ENCODE data around the gene CD248.

The CD248 gene

DNA sequence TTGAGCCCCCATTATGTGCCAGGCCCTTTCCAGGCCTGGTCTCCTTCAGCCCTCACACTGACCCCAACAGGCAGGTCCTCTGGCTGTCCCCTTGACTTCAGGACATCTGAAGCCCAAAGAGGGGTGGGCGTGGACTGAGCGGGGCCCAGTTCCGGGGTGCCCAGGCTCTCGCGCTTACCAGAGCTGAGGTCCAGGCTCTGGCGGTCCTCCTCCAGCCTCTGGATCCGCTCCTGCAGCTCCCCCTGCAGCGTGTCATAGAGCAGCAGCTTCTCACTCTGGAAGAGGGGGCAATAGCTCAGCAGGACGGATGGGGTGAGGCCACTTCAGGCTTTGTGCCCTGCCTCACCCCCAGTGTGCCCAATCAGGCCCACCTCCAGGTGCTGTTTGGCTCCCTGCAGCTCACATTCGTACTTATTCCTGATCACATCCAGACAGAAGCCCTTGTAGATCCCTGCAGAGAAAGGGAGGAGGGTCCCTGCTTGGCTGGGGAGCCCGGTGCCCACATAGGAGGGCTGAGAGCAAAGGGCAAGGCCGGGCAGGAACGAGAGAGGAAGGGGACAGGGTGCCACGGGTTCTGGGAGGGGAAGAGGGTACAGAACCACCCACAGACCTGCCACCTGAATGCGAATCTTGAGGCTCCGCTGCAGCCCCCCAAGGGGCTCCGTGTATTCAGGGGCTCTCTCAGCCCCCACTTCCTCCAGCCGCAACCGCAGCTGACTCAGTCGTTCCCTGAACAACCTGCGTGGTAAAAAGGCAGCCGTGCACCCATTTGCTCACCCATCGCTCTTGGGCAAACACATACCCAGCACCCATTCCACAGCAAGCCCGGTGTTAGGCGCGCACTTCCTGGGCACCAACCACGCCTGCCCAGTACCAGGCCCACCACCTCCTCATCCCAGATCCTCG lies 24.0 kb upstream of the CD248 start:
- Histone ChIP-seq H3K4me1 (ENCODE audit: control insufficient read depth, insufficient read depth, low read length) (peaks cover 14% of the 10 kb centered on the region), H3K4me3 (ENCODE audit: insufficient read depth, low read depth, low read length) (no peak overlapping the region), H3K36me3 (ENCODE audit: control insufficient read depth, insufficient read depth, low read length) (peaks cover 8% of the 10 kb centered on the region), H3K27me3 (ENCODE audit: control insufficient read depth, insufficient read depth, low read length, poor library complexity, severe bottlenecking) (no peaks in the 10 kb centered on the region), H3K27ac (ENCODE audit: insufficient read depth, low read depth, low read length, poor library complexity, severe bottlenecking) (no peak overlapping the region), H3K9me3 (ENCODE audit: control insufficient read depth, low read length) (no peaks in the 10 kb centered on the region)
- 94% methylated on average over 28 of the region's 28 CpGs for WGBS, 2 experiments

DNA sequence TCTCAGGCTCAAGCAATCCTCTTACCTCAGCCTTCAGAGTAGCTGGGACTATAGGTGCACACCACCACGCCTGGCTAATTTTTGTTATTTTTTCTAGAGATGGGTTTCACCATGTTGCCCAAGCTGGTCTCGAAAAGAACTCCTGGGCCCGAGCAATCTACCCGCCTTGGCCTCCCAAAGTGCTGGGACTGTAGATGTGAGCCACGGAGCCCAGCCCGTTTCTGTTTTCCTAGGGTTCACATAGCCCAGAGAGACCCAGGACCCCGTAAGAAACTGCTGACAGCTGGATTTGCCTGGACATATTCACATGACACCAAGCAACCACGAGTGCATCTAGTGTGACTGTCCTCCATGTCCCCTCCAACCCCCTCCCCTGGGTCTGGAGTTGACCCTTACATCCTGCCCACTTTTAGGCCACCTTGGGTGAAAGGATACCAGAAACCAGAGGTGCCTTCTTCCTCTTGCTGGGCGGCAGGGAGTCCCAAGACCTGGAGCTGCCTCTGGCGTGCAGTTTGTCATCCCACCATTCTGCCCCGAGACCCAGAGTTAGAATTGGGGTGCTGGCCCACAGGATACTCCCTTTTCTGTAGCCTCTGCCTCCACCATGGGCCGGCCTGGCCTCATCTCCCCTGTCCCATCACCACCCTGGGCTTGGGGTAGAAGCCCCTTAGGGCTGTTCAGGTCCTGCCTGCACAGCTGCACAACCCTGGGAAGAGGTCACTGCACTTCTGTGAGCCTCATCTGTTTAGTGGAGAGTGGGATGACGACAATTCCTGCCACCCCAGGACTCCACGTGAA lies 23.0 kb upstream of the CD248 start:
- Histone ChIP-seq H3K9me3 (ENCODE audit: control insufficient read depth, low read length) (no peaks in the 10 kb centered on the region), H3K27me3 (ENCODE audit: control insufficient read depth, insufficient read depth, low read length, poor library complexity, severe bottlenecking) (peaks cover 6% of the 10 kb centered on the region), H3K36me3 (ENCODE audit: control insufficient read depth, insufficient read depth, low read length) (peaks cover 8% of the 10 kb centered on the region), H3K4me1 (ENCODE audit: control insufficient read depth, insufficient read depth, low read length) (peaks cover 15% of the 10 kb centered on the region), H3K4me3 (ENCODE audit: insufficient read depth, low read depth, low read length) (no peak overlapping the region), H3K27ac (ENCODE audit: insufficient read depth, low read depth, low read length, poor library complexity, severe bottlenecking) (no peak overlapping the region)
- 80 to 81% methylated on average over 14 of the region's 14 CpGs for WGBS, 2 experiments

DNA sequence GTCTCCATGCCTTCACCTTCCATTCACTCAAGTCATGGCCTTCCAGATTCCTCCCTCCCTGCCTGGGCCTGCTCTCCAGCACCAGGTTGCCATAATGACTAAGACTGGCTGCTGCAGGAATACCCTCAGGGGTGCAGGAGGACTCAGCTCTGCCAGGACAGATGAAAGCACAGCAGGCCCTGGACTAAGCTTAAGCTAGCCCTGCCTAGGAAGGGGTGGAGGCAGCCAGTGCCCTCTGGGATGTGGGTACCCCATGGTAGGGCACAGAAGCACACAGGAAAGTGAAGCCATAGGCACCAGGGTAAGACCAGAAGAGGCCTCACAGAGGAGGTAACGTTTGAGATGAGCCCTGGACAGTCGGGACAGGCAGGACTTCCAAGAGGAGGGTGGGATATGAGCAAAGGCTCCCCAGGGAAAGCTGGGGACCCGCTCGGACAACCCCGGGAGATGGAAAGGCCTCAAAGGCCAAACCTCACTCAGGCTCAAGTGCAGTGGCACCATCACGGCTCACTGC lies 22.4 kb upstream of the CD248 start:
- Histone ChIP-seq H3K9me3 (ENCODE audit: control insufficient read depth, low read length) (no peaks in the 10 kb centered on the region), H3K27me3 (ENCODE audit: control insufficient read depth, insufficient read depth, low read length, poor library complexity, severe bottlenecking) (peaks cover 6% of the 10 kb centered on the region), H3K36me3 (ENCODE audit: control insufficient read depth, insufficient read depth, low read length) (peaks cover 8% of the 10 kb centered on the region), H3K4me3 (ENCODE audit: insufficient read depth, low read depth, low read length) (no peak overlapping the region), H3K4me1 (ENCODE audit: control insufficient read depth, insufficient read depth, low read length) (peaks cover 15% of the 10 kb centered on the region), H3K27ac (ENCODE audit: insufficient read depth, low read depth, low read length, poor library complexity, severe bottlenecking) (no peak overlapping the region)
- 88 to 93% methylated on average over 6 of the region's 6 CpGs for WGBS, 2 experiments

DNA sequence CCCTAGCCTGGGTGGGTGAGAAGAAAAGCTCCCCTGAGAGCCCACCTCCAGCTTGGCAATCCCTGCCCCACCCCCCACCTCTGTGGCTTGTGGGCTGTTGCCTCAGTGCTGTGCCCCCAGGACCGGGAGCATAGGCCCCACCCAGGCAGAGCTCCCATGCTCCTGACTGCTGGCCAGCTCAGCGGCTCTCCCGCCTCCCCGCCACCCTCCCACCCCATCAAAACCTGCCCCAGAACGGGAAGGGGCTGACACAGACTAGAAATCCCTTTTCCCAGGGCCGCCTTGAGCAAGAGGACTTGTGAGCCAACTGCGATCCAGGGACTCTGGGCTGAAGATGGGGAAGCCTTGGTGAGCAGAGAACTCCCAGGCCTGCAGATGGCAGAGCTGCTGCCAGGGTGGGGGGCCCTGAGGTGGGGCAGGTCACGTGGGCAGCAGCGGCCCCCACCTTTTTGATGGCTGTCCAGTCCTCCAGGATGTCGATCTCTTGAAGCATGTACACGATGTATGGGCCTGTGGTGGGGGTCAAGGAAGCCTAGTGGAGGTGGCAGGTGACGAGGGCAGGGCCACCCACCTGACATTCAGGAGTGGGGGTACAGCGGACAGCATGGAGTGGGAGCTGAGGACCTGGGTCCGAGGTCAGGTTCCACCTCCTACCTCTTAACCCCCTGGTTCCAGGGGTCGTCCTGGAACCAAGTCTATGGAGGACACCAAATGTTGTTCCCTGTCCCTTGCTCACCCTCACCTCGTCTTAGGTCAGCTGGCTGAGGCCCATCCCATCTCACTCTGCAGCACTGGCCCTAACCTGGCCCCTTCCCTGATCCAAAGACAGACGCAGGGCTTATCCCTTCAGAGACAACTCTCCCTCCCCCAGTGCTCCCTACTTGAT lies 21.7 kb upstream of the CD248 start:
- Histone ChIP-seq H3K4me3 (ENCODE audit: insufficient read depth, low read depth, low read length) (no peak overlapping the region), H3K36me3 (ENCODE audit: control insufficient read depth, insufficient read depth, low read length) (peaks cover 8% of the 10 kb centered on the region), H3K9me3 (ENCODE audit: control insufficient read depth, low read length) (no peaks in the 10 kb centered on the region), H3K27ac (ENCODE audit: insufficient read depth, low read depth, low read length, poor library complexity, severe bottlenecking) (no peak overlapping the region), H3K4me1 (ENCODE audit: control insufficient read depth, insufficient read depth, low read length) (peaks cover 15% of the 10 kb centered on the region), H3K27me3 (ENCODE audit: control insufficient read depth, insufficient read depth, low read length, poor library complexity, severe bottlenecking) (peaks cover 6% of the 10 kb centered on the region)
- WGBS, 2 experiments: 90 to 91% methylated on average over 17 of the region's 17 CpGs

DNA sequence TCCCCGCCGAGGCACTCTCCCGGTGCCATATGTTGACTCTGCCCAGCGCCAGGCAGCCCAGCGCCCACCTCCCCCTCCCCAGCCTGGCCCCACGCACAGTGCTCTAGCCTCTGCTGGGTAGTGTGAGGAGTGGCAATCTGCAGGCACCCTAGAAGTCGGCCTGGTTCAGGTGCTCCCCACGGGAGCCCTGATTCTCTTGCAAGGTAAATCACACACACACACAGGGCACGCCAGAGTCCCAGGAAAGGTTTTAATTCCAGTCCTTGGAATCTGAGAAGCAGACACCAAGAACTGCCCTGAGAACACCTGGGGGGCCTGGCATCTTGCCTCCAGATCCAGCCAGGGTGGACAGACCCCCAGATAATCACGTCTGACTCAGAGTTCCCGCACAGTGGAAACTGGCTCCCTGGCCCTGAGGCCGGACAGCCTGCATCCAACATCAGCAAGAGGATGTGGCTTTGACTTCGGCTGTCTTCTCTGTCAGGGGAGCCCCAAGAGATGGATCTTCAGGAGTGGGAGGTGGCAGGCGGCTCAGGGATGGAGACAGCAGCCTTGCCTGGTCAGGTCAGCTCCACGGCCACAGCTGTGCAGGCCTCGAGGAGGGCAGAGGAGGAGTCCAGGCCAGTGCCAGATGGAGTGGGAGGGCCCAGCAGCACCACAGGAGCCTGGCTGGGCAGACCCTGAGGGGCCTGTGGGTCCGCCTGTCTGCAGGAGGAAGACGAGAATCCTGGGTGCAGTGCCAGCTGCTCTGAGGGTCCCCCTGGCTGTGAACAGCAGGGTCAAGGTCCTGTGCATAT lies 20.5 kb upstream of the CD248 start:
- Histone ChIP-seq H3K36me3 (ENCODE audit: control insufficient read depth, insufficient read depth, low read length) (peaks cover 8% of the 10 kb centered on the region), H3K4me3 (ENCODE audit: insufficient read depth, low read depth, low read length) (no peak overlapping the region), H3K9me3 (ENCODE audit: control insufficient read depth, low read length) (no peaks in the 10 kb centered on the region), H3K27me3 (ENCODE audit: control insufficient read depth, insufficient read depth, low read length, poor library complexity, severe bottlenecking) (peaks cover 6% of the 10 kb centered on the region), H3K4me1 (ENCODE audit: control insufficient read depth, insufficient read depth, low read length) (peaks cover 15% of the 10 kb centered on the region), H3K27ac (ENCODE audit: insufficient read depth, low read depth, low read length, poor library complexity, severe bottlenecking) (peak overlapping the region; percentile 72)
- WGBS, 2 experiments: 84 to 85% methylated on average over 18 of the region's 18 CpGs

DNA sequence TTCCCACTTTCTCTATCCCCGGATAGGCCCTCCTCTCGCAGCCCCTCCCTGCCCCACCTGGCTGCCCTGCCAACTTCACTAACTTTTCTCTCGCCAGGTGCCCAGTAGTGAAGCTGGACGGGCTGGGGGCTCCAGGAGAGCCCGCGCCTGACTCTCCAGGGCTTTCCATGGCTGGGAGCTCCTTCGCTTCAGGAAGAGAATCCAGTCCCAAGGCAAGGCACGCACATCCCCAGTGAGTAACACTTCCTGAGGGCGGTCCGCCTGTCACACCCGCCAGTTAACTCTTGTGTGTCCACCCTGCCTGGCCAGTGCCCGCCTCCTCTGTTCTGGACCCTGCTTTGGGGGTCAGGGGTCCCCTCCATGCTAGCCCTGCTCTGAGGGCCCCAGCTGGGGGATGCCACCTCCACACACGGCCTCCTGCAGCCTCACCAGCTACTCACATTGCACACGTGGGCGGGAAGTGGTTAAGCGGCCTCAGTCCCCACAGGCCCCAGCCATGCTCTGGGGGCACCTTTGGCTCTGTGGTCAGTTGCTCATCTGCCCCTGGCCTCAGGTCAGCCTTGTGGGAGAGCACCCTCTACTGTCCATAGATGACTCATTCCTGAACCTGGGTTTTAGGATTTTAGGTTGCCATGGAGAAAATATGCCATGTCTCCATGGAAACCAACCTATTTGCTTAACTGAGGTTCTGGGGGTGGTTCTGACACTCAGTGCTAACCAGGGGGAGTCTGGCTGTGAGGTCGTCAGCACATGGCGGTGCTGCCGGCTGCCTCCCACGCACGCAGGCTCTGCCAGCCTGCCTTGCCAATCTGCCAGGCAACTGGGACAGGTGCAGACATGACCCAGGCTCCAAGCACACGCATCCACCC lies 19.6 kb upstream of the CD248 start, which contains the start of gene RIN1:
TSS of gene RIN1 (minus strand) at position 201 of the 869 bp plus-strand sequence. CDS start at position 169, 32 bp downstream.
- Histone ChIP-seq H3K27me3 (ENCODE audit: control insufficient read depth, insufficient read depth, low read length, poor library complexity, severe bottlenecking) (peaks cover 6% of the 10 kb centered on the region), H3K36me3 (ENCODE audit: control insufficient read depth, insufficient read depth, low read length) (peaks cover 7% of the 10 kb centered on the region), H3K4me1 (ENCODE audit: control insufficient read depth, insufficient read depth, low read length) (peaks cover 15% of the 10 kb centered on the region), H3K4me3 (ENCODE audit: insufficient read depth, low read depth, low read length) (peak within 1 kb of the TSS; percentile 49), H3K9me3 (ENCODE audit: control insufficient read depth, low read length) (no peaks in the 10 kb centered on the region), H3K27ac (ENCODE audit: insufficient read depth, low read depth, low read length, poor library complexity, severe bottlenecking) (peak within 1 kb of the TSS; percentile 72)
- WGBS, 2 experiments: 17 to 18% methylated on average over 22 of the region's 22 CpGs

DNA sequence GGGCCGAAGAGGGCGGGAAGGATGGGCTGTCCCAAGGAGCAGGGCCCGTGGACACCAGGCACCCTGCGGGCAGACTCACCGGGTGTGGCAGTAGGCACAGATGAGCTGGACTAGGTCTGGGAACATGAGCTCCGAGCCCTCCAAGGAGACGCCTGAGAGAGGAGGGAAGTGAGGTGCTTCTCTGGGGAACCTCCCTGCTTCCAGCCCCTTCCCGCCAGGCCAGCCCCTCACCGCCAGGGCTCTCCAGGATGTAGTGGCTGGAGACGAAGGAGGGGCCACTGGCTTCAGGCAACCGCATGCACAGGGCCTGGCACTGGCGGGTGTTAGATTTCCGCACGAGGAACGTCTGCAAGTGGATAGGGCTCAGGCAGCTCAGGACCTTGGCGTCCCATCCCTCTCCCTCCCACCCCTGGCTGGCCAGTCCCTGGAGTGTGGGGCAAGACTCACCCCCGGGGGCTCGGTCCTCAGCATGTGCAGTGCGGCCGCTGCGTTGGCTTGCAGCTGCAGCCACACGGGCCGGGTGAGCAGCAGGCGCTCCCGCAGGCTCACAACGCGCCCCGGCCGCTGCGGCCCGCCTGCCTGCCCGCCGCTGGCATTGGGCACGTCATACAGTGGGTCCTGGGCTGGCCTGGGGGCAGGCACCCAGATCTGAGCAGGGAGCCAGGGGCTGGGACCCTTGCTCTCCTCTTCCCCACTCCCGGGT lies 18.8 kb upstream of the CD248 start:
- Histone ChIP-seq H3K4me1 (ENCODE audit: control insufficient read depth, insufficient read depth, low read length) (peaks cover 20% of the 10 kb centered on the region), H3K9me3 (ENCODE audit: control insufficient read depth, low read length) (no peaks in the 10 kb centered on the region), H3K27ac (ENCODE audit: insufficient read depth, low read depth, low read length, poor library complexity, severe bottlenecking) (no peak overlapping the region), H3K27me3 (ENCODE audit: control insufficient read depth, insufficient read depth, low read length, poor library complexity, severe bottlenecking) (peaks cover 6% of the 10 kb centered on the region), H3K4me3 (ENCODE audit: insufficient read depth, low read depth, low read length) (peak overlapping the region; percentile 49), H3K36me3 (ENCODE audit: control insufficient read depth, insufficient read depth, low read length) (peaks cover 3% of the 10 kb centered on the region)
- 16 to 19% methylated on average over 35 of the region's 35 CpGs for WGBS, 2 experiments

DNA sequence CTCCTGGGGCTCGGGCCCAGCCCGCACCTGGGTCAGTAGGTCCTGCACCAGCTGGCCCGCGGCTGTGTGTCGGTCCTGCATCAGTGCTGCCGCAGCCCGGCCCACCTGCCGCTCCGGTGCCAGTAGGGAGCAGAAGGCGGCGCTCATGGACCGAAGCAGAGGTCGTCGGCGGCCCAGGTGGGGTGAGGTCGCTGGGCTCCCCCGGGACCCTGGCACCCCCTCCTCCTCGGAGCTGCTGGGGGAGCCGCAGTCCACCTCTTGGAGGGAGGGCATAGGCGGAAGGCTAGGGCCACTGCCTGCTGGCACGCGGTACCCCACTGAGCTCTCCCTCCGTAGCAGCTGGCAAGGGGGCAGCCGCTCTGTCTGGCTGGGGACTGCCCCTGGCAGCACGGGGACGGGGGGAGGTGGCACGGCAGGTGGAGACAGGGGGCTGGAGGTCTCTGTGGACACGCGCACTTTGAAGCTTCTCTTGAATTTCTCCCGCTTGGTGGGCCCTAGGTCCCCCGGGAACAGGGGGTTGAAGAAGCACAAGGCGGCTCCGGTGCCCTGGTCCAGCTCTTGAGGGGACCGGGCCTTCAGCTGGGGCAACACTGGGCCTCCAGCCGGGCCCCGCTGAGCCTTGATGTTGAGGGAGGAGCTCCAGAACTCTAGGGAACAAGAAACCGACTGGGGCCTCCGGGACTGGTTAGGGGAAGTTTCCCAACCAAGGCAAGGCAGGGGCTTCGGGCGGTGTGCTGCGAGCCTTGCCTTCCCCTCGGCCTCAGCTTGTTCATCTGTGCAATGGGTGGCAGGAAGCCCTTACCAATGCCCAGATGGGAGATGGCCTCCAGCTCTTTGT lies 18.0 kb upstream of the CD248 start:
- no peaks in the 10 kb centered on the region for H3K9me3 ChIP-seq (ENCODE audit: control insufficient read depth, low read length)
- H3K4me3 ChIP-seq (ENCODE audit: insufficient read depth, low read depth, low read length): no peak overlapping the region
- H3K36me3 ChIP-seq (ENCODE audit: control insufficient read depth, insufficient read depth, low read length): no peaks in the 10 kb centered on the region
- H3K27me3 ChIP-seq (ENCODE audit: control insufficient read depth, insufficient read depth, low read length, poor library complexity, severe bottlenecking): peaks cover 6% of the 10 kb centered on the region
- H3K4me1 ChIP-seq (ENCODE audit: control insufficient read depth, insufficient read depth, low read length): peaks cover 20% of the 10 kb centered on the region
- no peak overlapping the region for H3K27ac ChIP-seq (ENCODE audit: insufficient read depth, low read depth, low read length, poor library complexity, severe bottlenecking)
- WGBS, 2 experiments: 87 to 89% methylated on average over 42 of the region's 42 CpGs

Data from ectodermal cell (in vitro differentiated cells).